Measurements from ENCODE around the gene CCL20. TPM values are rescaled to one million over a fixed set of nuclear protein-coding genes. Genes with fewer than 3 reads are reported as not detected.

Gene CCL20
- total RNA-seq, 1 experiment from 2014 or later: 3.5 TPM

DNA sequence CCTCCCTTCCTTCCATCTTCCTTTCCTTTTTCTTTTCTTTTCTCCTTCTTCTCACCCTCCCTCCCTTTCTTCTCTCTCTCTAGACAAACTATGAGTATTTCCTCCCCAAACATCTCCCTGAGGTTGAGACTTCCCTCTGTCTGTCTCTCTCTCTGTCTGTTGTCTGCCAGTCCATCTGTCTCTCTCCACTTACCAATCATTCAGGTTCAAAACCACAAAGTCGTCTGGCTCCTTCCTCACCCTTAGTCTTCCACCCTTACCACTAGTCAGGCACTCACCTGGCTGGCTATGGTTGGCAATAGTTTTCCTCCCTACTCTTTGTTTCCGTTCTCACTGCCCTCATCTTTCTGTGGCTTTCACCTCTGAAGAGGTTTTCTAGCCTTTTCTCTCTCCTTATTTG is 12.9 kb downstream of the CCL20 start:
- Histone ChIP-seq H3K4me3 (ENCODE audit: low read depth, low read length) (no peak overlapping the region), H3K27me3 (replicated peaks; ENCODE audit: control insufficient read depth, insufficient read depth, low read length) (no peaks in the 10 kb centered on the region), H3K9me3 (no peaks in the 10 kb centered on the region), H3K36me3 (ENCODE audit: control insufficient read depth, insufficient read depth, low read length) (no peaks in the 10 kb centered on the region), H3K4me1 (0 out of 2 replicates have a peak, but pooled peaks cover 2% of the 10 kb centered on the region)
- Mint-ChIP-seq H3K27me3 (ENCODE audit: insufficient read depth, unreplicated experiment) (no peaks in the 10 kb centered on the region), H3K27ac (ENCODE audit: unreplicated experiment) (no peak overlapping the region), H3K36me3 (ENCODE audit: insufficient read depth, unreplicated experiment) (no peaks in the 10 kb centered on the region), H3K4me3 (ENCODE audit: unreplicated experiment) (no peak overlapping the region), H3K4me1 (ENCODE audit: low read depth, unreplicated experiment) (peaks cover 24% of the 10 kb centered on the region), H3K9me3 (ENCODE audit: unreplicated experiment) (peaks cover 11% of the 10 kb centered on the region)
- intact Hi-C loops (cut with micrococcal nuclease; ENCODE audit: unreplicated experiment): no loop called here
- ChIA-PET POLR2A (no interaction called here), CTCF (no interaction called here)
- TF ChIP-seq, protein P1, sequence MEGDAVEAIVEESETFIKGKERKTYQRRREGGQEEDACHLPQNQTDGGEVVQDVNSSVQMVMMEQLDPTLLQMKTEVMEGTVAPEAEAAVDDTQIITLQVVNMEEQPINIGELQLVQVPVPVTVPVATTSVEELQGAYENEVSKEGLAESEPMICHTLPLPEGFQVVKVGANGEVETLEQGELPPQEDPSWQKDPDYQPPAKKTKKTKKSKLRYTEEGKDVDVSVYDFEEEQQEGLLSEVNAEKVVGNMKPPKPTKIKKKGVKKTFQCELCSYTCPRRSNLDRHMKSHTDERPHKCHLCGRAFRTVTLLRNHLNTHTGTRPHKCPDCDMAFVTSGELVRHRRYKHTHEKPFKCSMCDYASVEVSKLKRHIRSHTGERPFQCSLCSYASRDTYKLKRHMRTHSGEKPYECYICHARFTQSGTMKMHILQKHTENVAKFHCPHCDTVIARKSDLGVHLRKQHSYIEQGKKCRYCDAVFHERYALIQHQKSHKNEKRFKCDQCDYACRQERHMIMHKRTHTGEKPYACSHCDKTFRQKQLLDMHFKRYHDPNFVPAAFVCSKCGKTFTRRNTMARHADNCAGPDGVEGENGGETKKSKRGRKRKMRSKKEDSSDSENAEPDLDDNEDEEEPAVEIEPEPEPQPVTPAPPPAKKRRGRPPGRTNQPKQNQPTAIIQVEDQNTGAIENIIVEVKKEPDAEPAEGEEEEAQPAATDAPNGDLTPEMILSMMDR (IDR thresholded peaks at IDR 0.05; ENCODE audit: insufficient read depth in 1 of 2, low read depth in 1 of 2, low read length in 1 of 2, severe bottlenecking in 1 of 2, unreplicated experiment in 1 of 2): no peak
- DNase-seq: no peak
- no TSS peak for BruUV-seq (replicated peaks)

DNA sequence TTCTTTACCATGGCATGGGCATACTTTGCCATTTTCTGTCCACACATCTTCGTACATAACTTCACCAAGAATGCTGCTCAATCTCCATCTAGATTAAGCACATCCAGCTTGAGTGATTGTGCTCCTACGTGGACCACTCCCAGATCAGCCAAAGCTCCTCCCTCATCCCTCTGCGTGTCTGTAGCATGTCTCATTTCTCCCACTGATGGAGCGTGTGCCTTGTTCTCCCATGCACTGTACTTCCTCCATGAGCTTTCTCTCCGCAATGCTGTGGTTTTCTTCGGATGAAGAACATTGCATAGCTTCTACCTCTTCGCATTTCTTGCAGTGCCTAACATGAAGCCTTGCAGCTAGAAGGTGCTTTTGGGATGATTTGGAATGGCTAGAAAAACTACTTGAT is 13.5 kb downstream of the CCL20 start:
- Mint-ChIP-seq H3K27ac (ENCODE audit: unreplicated experiment) (no peak overlapping the region), H3K9me3 (ENCODE audit: unreplicated experiment) (peaks cover 5% of the 10 kb centered on the region), H3K27me3 (ENCODE audit: insufficient read depth, unreplicated experiment) (no peaks in the 10 kb centered on the region), H3K4me3 (ENCODE audit: unreplicated experiment) (no peak overlapping the region), H3K36me3 (ENCODE audit: insufficient read depth, unreplicated experiment) (no peaks in the 10 kb centered on the region), H3K4me1 (ENCODE audit: low read depth, unreplicated experiment) (peaks cover 18% of the 10 kb centered on the region)
- Histone ChIP-seq H3K36me3 (ENCODE audit: control insufficient read depth, insufficient read depth, low read length) (no peaks in the 10 kb centered on the region), H3K27me3 (replicated peaks; ENCODE audit: control insufficient read depth, insufficient read depth, low read length) (no peaks in the 10 kb centered on the region), H3K4me3 (ENCODE audit: low read depth, low read length) (no peak overlapping the region), H3K9me3 (no peaks in the 10 kb centered on the region), H3K4me1 (no peaks in the 10 kb centered on the region)
- no TSS peak for BruUV-seq (replicated peaks)
- intact Hi-C loops (cut with micrococcal nuclease; ENCODE audit: unreplicated experiment): no loop called here
- POLR2A ChIA-PET: no interaction called here
- DNase-seq: no peak
- TF ChIP-seq, protein P1 (IDR thresholded peaks at IDR 0.05; ENCODE audit: insufficient read depth in 1 of 2, low read depth in 1 of 2, low read length in 1 of 2, severe bottlenecking in 1 of 2, unreplicated experiment in 1 of 2): no peak
- CTCF ChIA-PET: no interaction called here

DNA sequence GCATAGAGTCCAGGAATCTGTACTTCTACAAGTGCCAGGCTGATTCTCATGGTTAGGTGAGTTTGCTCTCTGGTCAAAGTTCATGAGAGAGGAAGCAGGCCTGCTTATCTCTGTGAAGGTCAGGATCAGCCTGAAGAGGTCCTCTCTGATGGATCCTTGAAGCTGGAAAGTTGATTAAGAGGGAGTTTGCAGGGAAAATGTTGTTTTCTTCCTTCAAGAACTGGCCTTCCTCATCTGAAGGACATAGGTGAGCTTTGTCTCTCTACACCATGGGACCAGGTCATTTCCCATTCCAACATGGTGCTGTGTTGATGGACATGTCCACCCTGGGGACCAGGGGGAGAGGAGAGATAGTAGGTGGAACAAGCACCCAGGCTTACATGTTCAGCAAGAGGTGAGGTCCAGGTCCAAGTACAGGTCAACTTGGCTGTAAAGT is 14.9 kb downstream of the CCL20 start:
- no peak overlapping the region for H3K27ac Mint-ChIP-seq (ENCODE audit: unreplicated experiment)
- no peak overlapping the region for H3K4me3 Mint-ChIP-seq (ENCODE audit: unreplicated experiment)
- TF ChIP-seq, protein P1 (IDR thresholded peaks at IDR 0.05; ENCODE audit: insufficient read depth in 1 of 2, low read depth in 1 of 2, low read length in 1 of 2, severe bottlenecking in 1 of 2, unreplicated experiment in 1 of 2): no peak
- no peaks in the 10 kb centered on the region for H3K36me3 ChIP-seq (ENCODE audit: control insufficient read depth, insufficient read depth, low read length)
- no peak for DNase-seq
- H3K36me3 Mint-ChIP-seq (ENCODE audit: insufficient read depth, unreplicated experiment): no peaks in the 10 kb centered on the region
- H3K27me3 Mint-ChIP-seq (ENCODE audit: insufficient read depth, unreplicated experiment): no peaks in the 10 kb centered on the region
- intact Hi-C loops (cut with micrococcal nuclease; ENCODE audit: unreplicated experiment): no loop called here
- POLR2A ChIA-PET: no interaction called here
- no TSS peak for BruUV-seq (replicated peaks)
- no peaks in the 10 kb centered on the region for H3K4me1 ChIP-seq
- H3K9me3 Mint-ChIP-seq (ENCODE audit: unreplicated experiment): no peaks in the 10 kb centered on the region
- peaks cover 10% of the 10 kb centered on the region for H3K4me1 Mint-ChIP-seq (ENCODE audit: low read depth, unreplicated experiment)
- H3K9me3 ChIP-seq: no peaks in the 10 kb centered on the region
- no peaks in the 10 kb centered on the region for H3K27me3 ChIP-seq (replicated peaks; ENCODE audit: control insufficient read depth, insufficient read depth, low read length)
- CTCF ChIA-PET: no interaction called here
- H3K4me3 ChIP-seq (ENCODE audit: low read depth, low read length): no peak overlapping the region

Data from Caco-2 (cell line).